ENCODE data around the gene KLHL30. TPM values are rescaled to one million over a fixed set of nuclear protein-coding genes. Genes with fewer than 3 reads are reported as not detected.

Gene KLHL30
- total RNA-seq, 1 experiment from 2014 or later: 0.61 TPM

DNA sequence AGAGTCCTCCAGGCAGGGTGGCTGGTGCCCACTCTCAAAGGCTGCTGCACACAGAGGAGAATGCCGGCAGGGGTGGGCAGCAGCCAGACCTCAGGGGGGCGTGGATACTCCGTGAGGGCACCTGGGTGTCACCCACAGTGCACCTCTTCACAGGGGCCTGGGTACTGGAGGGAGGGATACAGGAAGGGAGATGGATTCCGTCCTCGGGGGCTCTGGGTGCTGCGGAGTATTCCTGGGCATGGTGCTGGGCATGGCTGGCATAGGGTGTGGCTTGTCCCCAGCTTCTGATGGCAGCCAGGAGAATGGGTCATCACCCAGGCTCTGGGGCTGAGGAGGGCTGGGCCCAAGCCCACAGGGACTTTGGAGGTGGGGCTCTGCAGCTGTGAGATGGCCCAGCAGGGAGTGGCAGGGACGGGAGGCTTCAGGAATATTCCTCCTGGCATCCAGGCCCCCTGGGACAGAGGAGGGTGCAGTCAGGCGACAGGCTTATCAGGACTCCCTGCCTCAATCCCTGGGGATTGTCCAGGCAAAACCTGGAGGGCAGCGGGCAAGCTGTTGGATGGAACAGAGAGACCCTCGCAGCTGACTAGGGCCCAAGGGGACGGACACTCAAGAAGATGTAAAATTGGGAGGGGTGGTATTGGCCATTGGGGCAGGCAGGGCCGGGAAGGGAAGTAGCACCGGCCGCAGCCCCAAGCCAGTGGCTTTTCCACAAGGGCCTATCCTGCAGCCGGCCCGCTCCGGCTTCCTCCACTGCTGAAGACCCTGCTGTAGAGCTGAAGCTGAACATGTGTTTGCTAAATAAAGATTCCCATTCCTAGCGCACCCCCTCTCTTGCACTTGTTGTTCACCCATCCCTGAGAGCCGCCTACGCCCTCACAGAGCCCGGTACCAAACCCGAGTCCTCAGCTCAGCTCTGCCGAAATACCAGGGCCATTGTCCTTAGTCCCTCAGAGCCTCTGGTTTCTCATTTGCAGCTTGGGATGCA lies 5.7 kb upstream of the KLHL30 start:
- no TSS peak for BruUV-seq (replicated peaks)
- RAD21 ChIA-PET (ENCODE audit: low non-redundant PET in 1 of 2, low total read pairs in 2 of 2, uncharacterized antibody in 2 of 2, unreplicated experiment in 2 of 2): no interaction called here
- TF ChIP-seq ZNF274 (IDR thresholded peaks at IDR 0.05; ENCODE audit: low read depth, low read length) (no peak), POLR2A (IDR thresholded peaks at IDR 0.05; ENCODE audit: borderline replicate concordance, extremely low read depth, insufficient read depth, insufficient read length) (no peak), FOSL1 (IDR thresholded peaks at IDR 0.05; ENCODE audit: low read depth) (no peak), YY1 (IDR thresholded peaks at IDR 0.05; ENCODE audit: extremely low read depth, insufficient replicate concordance, low read depth, low read length) (no peak), TCF7L2 (IDR thresholded peaks at IDR 0.05; ENCODE audit: borderline replicate concordance, extremely low read depth, insufficient read depth, insufficient read length) (no peak), ELF1 (IDR thresholded peaks at IDR 0.05; ENCODE audit: borderline replicate concordance, low read depth) (no peak), EZH2phosphoT487 (IDR thresholded peaks at IDR 0.05; ENCODE audit: borderline replicate concordance) (no peak), SP1 (IDR thresholded peaks at IDR 0.05; ENCODE audit: low read depth) (no peak), POLR2AphosphoS5 (IDR thresholded peaks at IDR 0.05; ENCODE audit: low read depth, low read length) (no peak), CBX3 (IDR thresholded peaks at IDR 0.05; ENCODE audit: low read depth) (no peak), EGR1 (IDR thresholded peaks at IDR 0.05; ENCODE audit: low read depth) (no peak), SRF (IDR thresholded peaks at IDR 0.05; ENCODE audit: low read depth) (no peak), RAD21 (IDR thresholded peaks at IDR 0.05; ENCODE audit: low read depth) (no peak)
- TF ChIP-seq, protein P1, sequence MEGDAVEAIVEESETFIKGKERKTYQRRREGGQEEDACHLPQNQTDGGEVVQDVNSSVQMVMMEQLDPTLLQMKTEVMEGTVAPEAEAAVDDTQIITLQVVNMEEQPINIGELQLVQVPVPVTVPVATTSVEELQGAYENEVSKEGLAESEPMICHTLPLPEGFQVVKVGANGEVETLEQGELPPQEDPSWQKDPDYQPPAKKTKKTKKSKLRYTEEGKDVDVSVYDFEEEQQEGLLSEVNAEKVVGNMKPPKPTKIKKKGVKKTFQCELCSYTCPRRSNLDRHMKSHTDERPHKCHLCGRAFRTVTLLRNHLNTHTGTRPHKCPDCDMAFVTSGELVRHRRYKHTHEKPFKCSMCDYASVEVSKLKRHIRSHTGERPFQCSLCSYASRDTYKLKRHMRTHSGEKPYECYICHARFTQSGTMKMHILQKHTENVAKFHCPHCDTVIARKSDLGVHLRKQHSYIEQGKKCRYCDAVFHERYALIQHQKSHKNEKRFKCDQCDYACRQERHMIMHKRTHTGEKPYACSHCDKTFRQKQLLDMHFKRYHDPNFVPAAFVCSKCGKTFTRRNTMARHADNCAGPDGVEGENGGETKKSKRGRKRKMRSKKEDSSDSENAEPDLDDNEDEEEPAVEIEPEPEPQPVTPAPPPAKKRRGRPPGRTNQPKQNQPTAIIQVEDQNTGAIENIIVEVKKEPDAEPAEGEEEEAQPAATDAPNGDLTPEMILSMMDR (IDR thresholded peaks at IDR 0.05 in 2 of 3, conservative IDR thresholded peaks at IDR 0.05 in 1 of 3; ENCODE audit: borderline replicate concordance in 1 of 3, insufficient read depth in 1 of 3, low read depth in 2 of 3, low read length in 2 of 3): no peak
- TF ChIP-seq, protein P2, sequence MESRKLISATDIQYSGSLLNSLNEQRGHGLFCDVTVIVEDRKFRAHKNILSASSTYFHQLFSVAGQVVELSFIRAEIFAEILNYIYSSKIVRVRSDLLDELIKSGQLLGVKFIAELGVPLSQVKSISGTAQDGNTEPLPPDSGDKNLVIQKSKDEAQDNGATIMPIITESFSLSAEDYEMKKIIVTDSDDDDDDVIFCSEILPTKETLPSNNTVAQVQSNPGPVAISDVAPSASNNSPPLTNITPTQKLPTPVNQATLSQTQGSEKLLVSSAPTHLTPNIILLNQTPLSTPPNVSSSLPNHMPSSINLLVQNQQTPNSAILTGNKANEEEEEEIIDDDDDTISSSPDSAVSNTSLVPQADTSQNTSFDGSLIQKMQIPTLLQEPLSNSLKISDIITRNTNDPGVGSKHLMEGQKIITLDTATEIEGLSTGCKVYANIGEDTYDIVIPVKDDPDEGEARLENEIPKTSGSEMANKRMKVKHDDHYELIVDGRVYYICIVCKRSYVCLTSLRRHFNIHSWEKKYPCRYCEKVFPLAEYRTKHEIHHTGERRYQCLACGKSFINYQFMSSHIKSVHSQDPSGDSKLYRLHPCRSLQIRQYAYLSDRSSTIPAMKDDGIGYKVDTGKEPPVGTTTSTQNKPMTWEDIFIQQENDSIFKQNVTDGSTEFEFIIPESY (IDR thresholded peaks at IDR 0.05; ENCODE audit: extremely low read depth, insufficient replicate concordance, low read length): no peak
- TF ChIP-seq, protein P3, sequence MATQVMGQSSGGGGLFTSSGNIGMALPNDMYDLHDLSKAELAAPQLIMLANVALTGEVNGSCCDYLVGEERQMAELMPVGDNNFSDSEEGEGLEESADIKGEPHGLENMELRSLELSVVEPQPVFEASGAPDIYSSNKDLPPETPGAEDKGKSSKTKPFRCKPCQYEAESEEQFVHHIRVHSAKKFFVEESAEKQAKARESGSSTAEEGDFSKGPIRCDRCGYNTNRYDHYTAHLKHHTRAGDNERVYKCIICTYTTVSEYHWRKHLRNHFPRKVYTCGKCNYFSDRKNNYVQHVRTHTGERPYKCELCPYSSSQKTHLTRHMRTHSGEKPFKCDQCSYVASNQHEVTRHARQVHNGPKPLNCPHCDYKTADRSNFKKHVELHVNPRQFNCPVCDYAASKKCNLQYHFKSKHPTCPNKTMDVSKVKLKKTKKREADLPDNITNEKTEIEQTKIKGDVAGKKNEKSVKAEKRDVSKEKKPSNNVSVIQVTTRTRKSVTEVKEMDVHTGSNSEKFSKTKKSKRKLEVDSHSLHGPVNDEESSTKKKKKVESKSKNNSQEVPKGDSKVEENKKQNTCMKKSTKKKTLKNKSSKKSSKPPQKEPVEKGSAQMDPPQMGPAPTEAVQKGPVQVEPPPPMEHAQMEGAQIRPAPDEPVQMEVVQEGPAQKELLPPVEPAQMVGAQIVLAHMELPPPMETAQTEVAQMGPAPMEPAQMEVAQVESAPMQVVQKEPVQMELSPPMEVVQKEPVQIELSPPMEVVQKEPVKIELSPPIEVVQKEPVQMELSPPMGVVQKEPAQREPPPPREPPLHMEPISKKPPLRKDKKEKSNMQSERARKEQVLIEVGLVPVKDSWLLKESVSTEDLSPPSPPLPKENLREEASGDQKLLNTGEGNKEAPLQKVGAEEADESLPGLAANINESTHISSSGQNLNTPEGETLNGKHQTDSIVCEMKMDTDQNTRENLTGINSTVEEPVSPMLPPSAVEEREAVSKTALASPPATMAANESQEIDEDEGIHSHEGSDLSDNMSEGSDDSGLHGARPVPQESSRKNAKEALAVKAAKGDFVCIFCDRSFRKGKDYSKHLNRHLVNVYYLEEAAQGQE (IDR thresholded peaks at IDR 0.05; ENCODE audit: low read depth): no peak
- TF ChIP-seq, protein P4, sequence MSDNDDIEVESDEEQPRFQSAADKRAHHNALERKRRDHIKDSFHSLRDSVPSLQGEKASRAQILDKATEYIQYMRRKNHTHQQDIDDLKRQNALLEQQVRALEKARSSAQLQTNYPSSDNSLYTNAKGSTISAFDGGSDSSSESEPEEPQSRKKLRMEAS (IDR thresholded peaks at IDR 0.05): no peak
- TF ChIP-seq, protein P5, sequence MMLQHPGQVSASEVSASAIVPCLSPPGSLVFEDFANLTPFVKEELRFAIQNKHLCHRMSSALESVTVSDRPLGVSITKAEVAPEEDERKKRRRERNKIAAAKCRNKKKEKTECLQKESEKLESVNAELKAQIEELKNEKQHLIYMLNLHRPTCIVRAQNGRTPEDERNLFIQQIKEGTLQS (IDR thresholded peaks at IDR 0.05): no peak

More for the DNA sequence above, 5.7 kb upstream of the KLHL30 start:
- POLR2A ChIA-PET: no interaction called here
- Histone ChIP-seq H3K27me3 (ENCODE audit: insufficient read depth, low read length) (no peaks in the 10 kb centered on the region), H3K27ac (ENCODE audit: low read depth, low read length) (no peak overlapping the region; the same call in 1 of the 2 replicates), H3K36me3 (ENCODE audit: control insufficient read depth in 1 of 2, insufficient read depth in 2 of 2, low read length in 2 of 2) (no peaks in the 10 kb centered on the region), H3K4me2 (ENCODE audit: low read length) (no peak overlapping the region), H3K4me3 (replicated peaks in 1 of 2; ENCODE audit: low read depth in 1 of 2, low read length in 2 of 2) (no peak overlapping the region), H3K79me2 (ENCODE audit: insufficient read depth, low read length) (no peaks in the 10 kb centered on the region), H2AFZ (ENCODE audit: low read depth, low read length, poor library complexity, severe bottlenecking) (no peak overlapping the region), H3K4me1 (ENCODE audit: control insufficient read depth in 1 of 2, insufficient read depth in 2 of 2, low read length in 2 of 2) (0 out of 4 replicates have a peak, but pooled peaks cover 0 to under 1% of the 10 kb centered on the region in 2 experiments), H3K9me3 (ENCODE audit: control insufficient read depth in 1 of 2, insufficient read depth in 1 of 2, low read depth in 1 of 2, low read length in 2 of 2) (no peaks in the 10 kb centered on the region), H3K9me2 (ENCODE audit: insufficient read depth) (no peaks in the 10 kb centered on the region), H4K20me1 (ENCODE audit: insufficient read depth) (no peaks in the 10 kb centered on the region), H3K9ac (ENCODE audit: low read length) (no peak overlapping the region)
- intact Hi-C loops (cut with micrococcal nuclease): no loop called here
- DNase-seq (ENCODE audit: low read depth, low spot score): no peak
- ATAC-seq: no peak
- CTCF ChIA-PET: no interaction called here
